ENCODE measurements around the gene TRIM44. TPM values are rescaled to one million over a fixed set of nuclear protein-coding genes. Genes with fewer than 3 reads are reported as not detected.

TRIM44 gene
- polyA plus RNA-seq, 2 of the 4 experiments (the other 2 are of a cell fraction) = 19.3 to 70.4 TPM

DNA sequence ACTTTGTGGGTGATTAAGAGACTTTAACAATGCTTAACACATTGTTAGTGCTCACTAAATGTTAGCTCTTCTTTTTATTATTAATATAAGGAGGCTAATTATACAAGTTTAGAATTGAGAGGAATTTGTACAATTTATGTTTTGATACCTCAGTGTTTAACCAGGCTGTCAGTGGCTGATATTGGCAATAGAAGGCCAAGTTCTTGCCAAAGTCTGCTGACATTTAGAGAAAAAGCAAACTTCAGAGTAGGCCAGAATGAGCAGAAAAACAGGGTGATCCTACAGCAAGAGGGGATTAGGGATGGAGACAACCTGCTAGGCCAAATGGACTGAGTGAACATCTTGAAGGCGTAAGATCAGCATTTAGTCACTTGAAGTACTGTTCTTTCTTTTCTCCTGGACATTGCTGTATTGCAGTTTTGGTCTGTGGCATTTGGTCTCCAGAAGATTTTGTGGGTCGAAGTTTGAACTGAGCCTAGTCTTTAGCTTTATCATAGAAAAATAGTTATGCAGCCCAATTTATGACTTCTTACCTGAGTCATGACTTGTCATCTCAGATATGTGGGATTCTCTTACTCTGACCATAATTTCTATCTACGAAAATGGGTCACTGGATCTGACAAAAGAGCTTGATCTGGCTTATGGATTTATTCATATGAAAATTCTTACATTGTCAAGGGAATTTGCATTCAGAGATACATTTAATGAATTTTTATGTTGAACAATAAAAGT is 9.0 kb downstream of the TRIM44 start (continued):
- TF ChIP-seq, protein P1, sequence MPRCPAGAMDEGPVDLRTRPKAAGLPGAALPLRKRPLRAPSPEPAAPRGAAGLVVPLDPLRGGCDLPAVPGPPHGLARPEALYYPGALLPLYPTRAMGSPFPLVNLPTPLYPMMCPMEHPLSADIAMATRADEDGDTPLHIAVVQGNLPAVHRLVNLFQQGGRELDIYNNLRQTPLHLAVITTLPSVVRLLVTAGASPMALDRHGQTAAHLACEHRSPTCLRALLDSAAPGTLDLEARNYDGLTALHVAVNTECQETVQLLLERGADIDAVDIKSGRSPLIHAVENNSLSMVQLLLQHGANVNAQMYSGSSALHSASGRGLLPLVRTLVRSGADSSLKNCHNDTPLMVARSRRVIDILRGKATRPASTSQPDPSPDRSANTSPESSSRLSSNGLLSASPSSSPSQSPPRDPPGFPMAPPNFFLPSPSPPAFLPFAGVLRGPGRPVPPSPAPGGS (IDR thresholded peaks at IDR 0.05) = no peak
- TF ChIP-seq, protein P2, sequence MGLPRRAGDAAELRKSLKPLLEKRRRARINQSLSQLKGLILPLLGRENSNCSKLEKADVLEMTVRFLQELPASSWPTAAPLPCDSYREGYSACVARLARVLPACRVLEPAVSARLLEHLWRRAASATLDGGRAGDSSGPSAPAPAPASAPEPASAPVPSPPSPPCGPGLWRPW (IDR thresholded peaks at IDR 0.05) = no peak

DNA sequence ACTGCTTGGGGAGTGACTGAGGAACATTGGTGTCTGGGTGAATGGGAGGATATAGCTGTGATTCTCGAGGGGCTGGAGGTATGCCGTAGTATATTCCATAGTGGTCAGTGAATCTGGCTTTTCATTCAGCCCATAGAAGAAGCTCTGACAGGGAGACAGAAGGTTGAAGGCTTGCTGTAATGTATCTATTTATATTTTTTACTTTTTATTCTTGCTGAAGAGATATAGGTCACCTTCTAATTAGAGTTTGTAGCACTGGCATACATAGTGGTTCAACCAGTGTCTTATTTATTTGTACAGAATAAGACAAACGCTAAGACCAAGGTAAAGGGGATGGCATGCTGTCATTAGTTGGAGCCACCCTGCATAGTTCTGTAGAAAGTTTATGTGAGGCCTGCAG is 10.0 kb downstream of the TRIM44 start:
- ChIA-PET CTCF (no interaction called here), POLR2A (no interaction called here)
- TF ChIP-seq EHMT2 (IDR thresholded peaks at IDR 0.05; ENCODE audit: low read depth) (no peak), TP53 (CRISPR knock-in tag; IDR thresholded peaks at IDR 0.05) (no peak), ZC3H11A (IDR thresholded peaks at IDR 0.05) (no peak), RAD21 (conservative IDR thresholded peaks at IDR 0.05 in 1 of 2, IDR thresholded peaks at IDR 0.05 in 1 of 2) (no peak), CBX8 (IDR thresholded peaks at IDR 0.05) (no peak), HOXB13 (CRISPR knock-in tag; IDR thresholded peaks at IDR 0.05; ENCODE audit: low read depth) (no peak), RNF2 (IDR thresholded peaks at IDR 0.05; ENCODE audit: borderline replicate concordance, low read depth) (no peak), ZNF302 (CRISPR knock-in tag; IDR thresholded peaks at IDR 0.05) (no peak), TFCP2L1 (CRISPR knock-in tag; IDR thresholded peaks at IDR 0.05) (no peak), HDAC2 (IDR thresholded peaks at IDR 0.05) (no peak), EP300 (IDR thresholded peaks at IDR 0.05) (no peak), RARB (CRISPR knock-in tag; IDR thresholded peaks at IDR 0.05) (no peak), MAFK (IDR thresholded peaks at IDR 0.05; ENCODE audit: partially characterized antibody) (no peak), ZSCAN20 (CRISPR knock-in tag; IDR thresholded peaks at IDR 0.05) (no peak), NR3C1 (IDR thresholded peaks at IDR 0.05) (no peak)
- TF ChIP-seq, protein P3, sequence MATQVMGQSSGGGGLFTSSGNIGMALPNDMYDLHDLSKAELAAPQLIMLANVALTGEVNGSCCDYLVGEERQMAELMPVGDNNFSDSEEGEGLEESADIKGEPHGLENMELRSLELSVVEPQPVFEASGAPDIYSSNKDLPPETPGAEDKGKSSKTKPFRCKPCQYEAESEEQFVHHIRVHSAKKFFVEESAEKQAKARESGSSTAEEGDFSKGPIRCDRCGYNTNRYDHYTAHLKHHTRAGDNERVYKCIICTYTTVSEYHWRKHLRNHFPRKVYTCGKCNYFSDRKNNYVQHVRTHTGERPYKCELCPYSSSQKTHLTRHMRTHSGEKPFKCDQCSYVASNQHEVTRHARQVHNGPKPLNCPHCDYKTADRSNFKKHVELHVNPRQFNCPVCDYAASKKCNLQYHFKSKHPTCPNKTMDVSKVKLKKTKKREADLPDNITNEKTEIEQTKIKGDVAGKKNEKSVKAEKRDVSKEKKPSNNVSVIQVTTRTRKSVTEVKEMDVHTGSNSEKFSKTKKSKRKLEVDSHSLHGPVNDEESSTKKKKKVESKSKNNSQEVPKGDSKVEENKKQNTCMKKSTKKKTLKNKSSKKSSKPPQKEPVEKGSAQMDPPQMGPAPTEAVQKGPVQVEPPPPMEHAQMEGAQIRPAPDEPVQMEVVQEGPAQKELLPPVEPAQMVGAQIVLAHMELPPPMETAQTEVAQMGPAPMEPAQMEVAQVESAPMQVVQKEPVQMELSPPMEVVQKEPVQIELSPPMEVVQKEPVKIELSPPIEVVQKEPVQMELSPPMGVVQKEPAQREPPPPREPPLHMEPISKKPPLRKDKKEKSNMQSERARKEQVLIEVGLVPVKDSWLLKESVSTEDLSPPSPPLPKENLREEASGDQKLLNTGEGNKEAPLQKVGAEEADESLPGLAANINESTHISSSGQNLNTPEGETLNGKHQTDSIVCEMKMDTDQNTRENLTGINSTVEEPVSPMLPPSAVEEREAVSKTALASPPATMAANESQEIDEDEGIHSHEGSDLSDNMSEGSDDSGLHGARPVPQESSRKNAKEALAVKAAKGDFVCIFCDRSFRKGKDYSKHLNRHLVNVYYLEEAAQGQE (IDR thresholded peaks at IDR 0.05) = no peak
- TF ChIP-seq, protein P4, sequence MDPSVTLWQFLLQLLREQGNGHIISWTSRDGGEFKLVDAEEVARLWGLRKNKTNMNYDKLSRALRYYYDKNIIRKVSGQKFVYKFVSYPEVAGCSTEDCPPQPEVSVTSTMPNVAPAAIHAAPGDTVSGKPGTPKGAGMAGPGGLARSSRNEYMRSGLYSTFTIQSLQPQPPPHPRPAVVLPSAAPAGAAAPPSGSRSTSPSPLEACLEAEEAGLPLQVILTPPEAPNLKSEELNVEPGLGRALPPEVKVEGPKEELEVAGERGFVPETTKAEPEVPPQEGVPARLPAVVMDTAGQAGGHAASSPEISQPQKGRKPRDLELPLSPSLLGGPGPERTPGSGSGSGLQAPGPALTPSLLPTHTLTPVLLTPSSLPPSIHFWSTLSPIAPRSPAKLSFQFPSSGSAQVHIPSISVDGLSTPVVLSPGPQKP (IDR thresholded peaks at IDR 0.05; ENCODE audit: low read depth, low read length) = no peak
- TF ChIP-seq, protein P5, sequence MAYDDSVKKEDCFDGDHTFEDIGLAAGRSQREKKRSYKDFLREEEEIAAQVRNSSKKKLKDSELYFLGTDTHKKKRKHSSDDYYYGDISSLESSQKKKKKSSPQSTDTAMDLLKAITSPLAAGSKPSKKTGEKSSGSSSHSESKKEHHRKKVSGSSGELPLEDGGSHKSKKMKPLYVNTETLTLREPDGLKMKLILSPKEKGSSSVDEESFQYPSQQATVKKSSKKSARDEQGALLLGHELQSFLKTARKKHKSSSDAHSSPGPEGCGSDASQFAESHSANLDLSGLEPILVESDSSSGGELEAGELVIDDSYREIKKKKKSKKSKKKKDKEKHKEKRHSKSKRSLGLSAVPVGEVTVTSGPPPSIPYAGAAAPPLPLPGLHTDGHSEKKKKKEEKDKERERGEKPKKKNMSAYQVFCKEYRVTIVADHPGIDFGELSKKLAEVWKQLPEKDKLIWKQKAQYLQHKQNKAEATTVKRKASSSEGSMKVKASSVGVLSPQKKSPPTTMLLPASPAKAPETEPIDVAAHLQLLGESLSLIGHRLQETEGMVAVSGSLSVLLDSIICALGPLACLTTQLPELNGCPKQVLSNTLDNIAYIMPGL (CRISPR knock-in tag; IDR thresholded peaks at IDR 0.05; ENCODE audit: borderline replicate concordance) = no peak
- Histone ChIP-seq H3K4me2 (no peak overlapping the region), H3K4me1 (no peaks in the 10 kb centered on the region), H3K9me3 (no peaks in the 10 kb centered on the region), H3K4me3 (no peak overlapping the region), H3K27ac (no peak overlapping the region)
- ATAC-seq (no peak), FAIRE-seq (no peak), DNase-seq (ENCODE audit: low read depth in 1 of 2, low spot score in 1 of 2) (no peak)
- WGBS (ENCODE audit: missing lambda C conversion rate) = 77% methylated on average over 3 of the region's 3 CpGs

Data from A549 (cell line).